Naive thymus-derived CD8-positive, alpha-beta T cell (primary cell): Measurements from ENCODE around the gene KRT80. TPM values are rescaled to one million over a fixed set of nuclear protein-coding genes. Genes with fewer than 3 reads are reported as not detected.

Experiments used
- ATAC-seq, 2 donors: fragments of 150-1000 bp; cut with Tn5 transposase in 1 of 2; sonication (Bioruptor Pico), chemical (Tn5 transposase) in 1 of 2; 1 replicate in 1 of 2; 2 replicates in 1 of 2; pipeline ENCODE4 v1.10.0; 2021; ENCODE audit warnings: mild to moderate bottlenecking in 2 of 2, moderate library complexity in 2 of 2
- POLR2A ChIA-PET: fragments of 350-600 bp; sonication (Branson Sonifier 250); formaldehyde crosslinking; loops from one replicate; lab custom pipeline; 2021; ENCODE audit warnings: antibody characterized with exemption; lab: Charles Lee
- DNase-seq, 10 donors: peaks; one replicate each; pipeline versions ENCODE4 v3.0.0 to v3.0.0-alpha.2; 2020 to 2022
- H3K27ac Mint-ChIP-seq, 10 donors: one replicate each; pipeline ENCODE4 v1.8.0; 2020 to 2022; ENCODE audit warnings: mild to moderate bottlenecking in 10 of 10, mixed read lengths in 10 of 10, moderate library complexity in 4 of 10, inconsistent platforms in 1 of 10
- H3K27me3 Mint-ChIP-seq, 5 donors: one replicate each; pipeline ENCODE4 v1.8.0; 2021 to 2022; ENCODE audit warnings: mixed read lengths in 5 of 5
- H3K36me3 Mint-ChIP-seq, 3 donors: one replicate each; pipeline ENCODE4 v1.8.0; 2020 to 2022; ENCODE audit warnings: mixed read lengths in 3 of 3, mild to moderate bottlenecking in 2 of 3, inconsistent platforms in 1 of 3
- H3K4me1 Mint-ChIP-seq, 4 donors: one replicate each; pipeline ENCODE4 v1.8.0; 2021 to 2022; ENCODE audit warnings: mixed read lengths in 4 of 4
- H3K4me3 Mint-ChIP-seq, 10 donors: one replicate each; pipeline ENCODE4 v1.8.0; 2020 to 2022; ENCODE audit warnings: mild to moderate bottlenecking in 10 of 10, mixed read lengths in 10 of 10, moderate library complexity in 6 of 10, inconsistent platforms in 1 of 10
- H3K9me3 Mint-ChIP-seq, 9 donors: one replicate each; pipeline ENCODE4 v1.8.0; 2020 to 2022; ENCODE audit warnings: mixed read lengths in 9 of 9, mild to moderate bottlenecking in 3 of 9, inconsistent platforms in 1 of 9, moderate library complexity in 1 of 9
- polyA plus RNA-seq, 3 donors: library from polyadenylated mRNA; unstranded; fragments of 300-500 nt; fragmentation: Illumina TruSeq; gene quantifications; one replicate each; pipeline ENCODE4 v1.2.3, GENCODE V29; 2021
- total RNA-seq, 8 experiments: library from RNA in 2 of 8; stranded (reverse) in 2 of 8; gene quantifications; one replicate each; pipeline ENCODE4 v1.2.3 and lab custom pipeline; 2021 to 2026

KRT80 gene
- total and polyA plus RNA-seq, 5 experiments from 2014 or later, result not detected

DNA sequence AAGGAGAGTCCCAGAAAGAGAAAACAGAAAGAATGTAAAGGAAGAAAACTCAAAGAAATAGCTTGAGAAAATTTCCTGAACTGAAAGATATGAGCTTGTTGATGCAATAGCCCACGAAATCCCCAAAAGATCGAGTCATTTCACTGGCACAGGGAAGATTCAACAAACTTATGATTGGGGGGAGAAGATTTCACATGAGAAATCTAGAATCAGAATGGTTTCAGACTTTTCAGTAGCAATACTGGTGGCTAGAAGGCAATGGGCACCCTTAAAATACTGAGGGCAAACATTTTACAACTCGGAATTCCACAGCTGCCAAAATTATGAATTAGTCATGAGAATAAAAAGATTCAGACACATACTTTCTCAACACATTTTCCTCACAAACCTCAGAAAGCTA, 32.3 kb upstream of the KRT80 start:
- POLR2A ChIA-PET, result no interaction called here
- H3K27me3 Mint-ChIP-seq, result peaks cover 23 to 53% (median 39%) of the 10 kb centered on the region in 5 donors

GRCh38 chr12:52223406-52224039, 31.7 kb upstream of the KRT80 start:
- ATAC-seq (no peak), DNase-seq (no peak)
- Mint-ChIP-seq H3K4me3 (no peak overlapping the region), H3K27me3 (peaks cover 27 to 49% (median 35%) of the 10 kb centered on the region in 5 donors), H3K27ac (peak overlapping the region in 2 of 10 donors; percentile 13 to 46), H3K9me3 (no peaks in the 10 kb centered on the region), H3K4me1 (no peaks in the 10 kb centered on the region), H3K36me3 (no peaks in the 10 kb centered on the region)
- POLR2A ChIA-PET, result no interaction called here

More for the DNA sequence above, 32.3 kb upstream of the KRT80 start:
- no peaks in the 10 kb centered on the region for H3K4me1 Mint-ChIP-seq
- H3K36me3 Mint-ChIP-seq, result no peaks in the 10 kb centered on the region
- no peak for DNase-seq
- no peaks in the 10 kb centered on the region for H3K9me3 Mint-ChIP-seq
- H3K27ac Mint-ChIP-seq, result no peak overlapping the region
- H3K4me3 Mint-ChIP-seq, result no peak overlapping the region
- ATAC-seq, result no peak

DNA sequence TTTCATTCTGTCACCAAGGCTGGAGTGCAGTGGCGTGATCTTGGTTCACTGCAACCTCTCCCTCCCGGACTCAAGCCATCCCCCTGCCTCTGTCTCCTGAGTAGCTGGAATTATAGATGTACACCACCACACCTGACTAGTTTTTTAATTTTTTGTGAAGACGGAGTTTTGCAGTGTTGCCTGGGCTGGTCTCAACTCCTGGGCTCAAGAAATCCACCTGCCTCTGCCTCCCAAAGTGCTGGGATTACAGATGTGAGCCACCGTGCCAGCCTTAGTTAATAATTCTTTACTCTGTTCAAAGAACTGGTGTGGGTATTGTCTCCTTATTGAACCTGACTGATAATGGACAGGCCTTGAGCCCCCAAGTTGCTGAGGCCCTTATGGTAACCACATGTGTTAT, 30.9 kb upstream of the KRT80 start:
- POLR2A ChIA-PET, result no interaction called here
- H3K27me3 Mint-ChIP-seq, result peaks cover 27 to 49% (median 32%) of the 10 kb centered on the region in 5 donors
- no peaks in the 10 kb centered on the region for H3K4me1 Mint-ChIP-seq
- H3K4me3 Mint-ChIP-seq, result no peak overlapping the region
- no peak overlapping the region for H3K27ac Mint-ChIP-seq
- no peaks in the 10 kb centered on the region for H3K9me3 Mint-ChIP-seq
- no peaks in the 10 kb centered on the region for H3K36me3 Mint-ChIP-seq
- DNase-seq (no peak), ATAC-seq (no peak)

GRCh38 chr12:52221912-52222457, 30.2 kb upstream of the KRT80 start:
- H3K4me3 Mint-ChIP-seq, result no peak overlapping the region
- H3K27ac Mint-ChIP-seq, result no peak overlapping the region
- ATAC-seq, result no peak
- peak in 1 of 10 donors; percentile 24 for DNase-seq
- POLR2A ChIA-PET, result no interaction called here
- no peaks in the 10 kb centered on the region for H3K4me1 Mint-ChIP-seq
- H3K9me3 Mint-ChIP-seq, result no peaks in the 10 kb centered on the region
- H3K36me3 Mint-ChIP-seq, result no peaks in the 10 kb centered on the region
- H3K27me3 Mint-ChIP-seq, result peaks cover 27 to 49% (median 30%) of the 10 kb centered on the region in 5 donors

DNA sequence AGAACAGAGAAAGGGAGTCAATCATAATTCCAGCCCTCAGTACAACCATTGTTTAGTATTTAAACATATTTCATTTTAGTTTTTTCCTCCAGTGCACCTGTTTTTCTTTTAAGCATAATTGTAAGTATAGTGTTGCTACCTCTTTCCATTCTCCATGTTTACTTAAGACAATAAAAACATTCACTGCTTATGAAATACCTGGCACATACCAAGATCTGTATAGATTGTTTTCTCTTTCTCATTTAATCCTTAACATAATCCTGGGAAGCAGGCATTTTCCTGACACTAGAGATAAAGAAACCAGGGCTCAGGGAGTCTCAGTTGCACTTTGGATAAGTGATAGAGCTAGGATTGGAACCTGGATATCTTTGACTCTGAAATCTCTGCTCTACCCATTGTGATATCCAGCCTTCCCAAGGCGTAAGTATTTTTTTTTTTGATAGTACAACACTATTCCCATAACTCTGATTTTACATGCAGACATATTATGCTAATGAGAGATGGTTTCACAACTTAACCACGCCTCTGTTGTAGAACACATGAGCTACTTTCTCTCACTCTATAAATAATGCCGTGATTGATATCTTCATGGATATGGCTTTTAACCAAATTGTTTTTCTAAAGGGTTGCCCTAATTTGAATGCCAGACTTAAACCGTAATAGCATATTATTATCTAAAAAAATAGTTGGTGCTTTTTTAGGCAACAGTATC, 29.4 kb upstream of the KRT80 start:
- no peak overlapping the region for H3K4me3 Mint-ChIP-seq
- DNase-seq, result no peak
- H3K36me3 Mint-ChIP-seq, result no peaks in the 10 kb centered on the region
- POLR2A ChIA-PET, result no interaction called here
- no peaks in the 10 kb centered on the region for H3K9me3 Mint-ChIP-seq
- H3K4me1 Mint-ChIP-seq, result no peaks in the 10 kb centered on the region
- peaks cover 27 to 49% (median 32%) of the 10 kb centered on the region in 5 donors for H3K27me3 Mint-ChIP-seq
- no peak overlapping the region for H3K27ac Mint-ChIP-seq
- no peak for ATAC-seq

DNA sequence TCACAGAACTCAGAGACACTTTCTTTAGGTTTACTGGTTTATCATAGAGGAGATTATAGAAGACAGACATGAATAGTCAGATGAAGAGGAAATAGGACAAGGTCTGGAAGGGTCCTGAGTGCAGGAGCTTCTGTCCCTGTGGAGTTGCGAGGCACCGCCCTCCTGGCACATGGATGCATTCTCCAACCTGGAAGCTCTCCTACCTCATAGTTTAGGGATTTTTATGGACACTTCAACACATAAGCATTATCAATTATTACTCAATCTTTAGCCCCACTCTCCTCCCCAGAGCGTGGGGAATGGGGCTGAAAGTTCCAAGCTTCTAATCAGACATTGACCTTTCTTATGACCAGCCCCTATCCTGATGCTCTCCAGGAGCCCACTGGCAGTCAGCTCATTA, 28.7 kb upstream of the KRT80 start:
- POLR2A ChIA-PET, result no interaction called here
- no peak overlapping the region for H3K27ac Mint-ChIP-seq
- H3K4me3 Mint-ChIP-seq, result no peak overlapping the region
- no peaks in the 10 kb centered on the region for H3K4me1 Mint-ChIP-seq
- no peak for DNase-seq
- H3K36me3 Mint-ChIP-seq, result no peaks in the 10 kb centered on the region
- H3K27me3 Mint-ChIP-seq, result peaks cover 27 to 49% (median 34%) of the 10 kb centered on the region in 5 donors
- ATAC-seq, result no peak
- H3K9me3 Mint-ChIP-seq, result no peaks in the 10 kb centered on the region

- POLR2A ChIA-PET, result interaction anchor here (0.6 kb wide), 1 partner anchor 139 kb away, joined by 4 read pairs; no protein-coding TSS in a partner anchor
- peaks cover 22 to 50% (median 35%) of the 10 kb centered on the region in 5 donors for H3K27me3 Mint-ChIP-seq
- H3K27ac Mint-ChIP-seq, result no peak overlapping the region
- H3K4me1 Mint-ChIP-seq, result no peaks in the 10 kb centered on the region
- DNase-seq, result no peak
- H3K36me3 Mint-ChIP-seq, result no peaks in the 10 kb centered on the region
- ATAC-seq, result no peak
- no peak overlapping the region for H3K4me3 Mint-ChIP-seq
- no peaks in the 10 kb centered on the region for H3K9me3 Mint-ChIP-seq
Observed at GRCh38 chr12:52218001-52218400, 26.2 kb upstream of the KRT80 start.

DNA sequence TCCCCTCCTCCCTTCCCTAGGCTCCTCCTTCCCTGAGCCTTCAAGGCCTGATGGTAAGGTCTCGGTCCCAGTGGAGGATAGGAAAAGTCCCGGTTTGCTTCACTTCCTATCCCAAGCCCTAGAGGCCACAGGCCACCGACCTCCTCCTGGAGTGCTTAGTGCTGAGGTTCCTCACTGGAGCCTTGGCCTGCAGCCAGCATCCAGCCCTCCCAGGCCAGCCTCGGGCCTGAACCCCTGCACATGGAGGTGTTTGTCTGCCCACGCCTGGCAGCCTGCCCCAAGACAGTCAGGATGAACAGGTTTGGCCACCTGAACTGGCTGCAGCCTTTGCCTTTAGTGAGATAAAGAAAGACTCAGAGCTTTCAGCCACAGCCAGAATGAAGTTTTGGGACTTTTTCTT, 25.4 kb upstream of the KRT80 start:
- Mint-ChIP-seq H3K4me3 (no peak overlapping the region), H3K4me1 (no peaks in the 10 kb centered on the region), H3K27me3 (peaks cover 22 to 44% (median 33%) of the 10 kb centered on the region in 5 donors), H3K36me3 (no peaks in the 10 kb centered on the region), H3K27ac (no peak overlapping the region), H3K9me3 (no peaks in the 10 kb centered on the region)
- DNase-seq (no peak), ATAC-seq (no peak)
- POLR2A ChIA-PET, result interaction anchor here (0.6 kb wide), 1 partner anchor 140 kb away, joined by 4 read pairs; no protein-coding TSS in a partner anchor

GRCh38 chr12:52216807-52217206, 25.0 kb upstream of the KRT80 start:
- Mint-ChIP-seq H3K4me1 (no peaks in the 10 kb centered on the region), H3K4me3 (no peak overlapping the region), H3K9me3 (no peaks in the 10 kb centered on the region), H3K27me3 (peaks cover 22 to 40% (median 32%) of the 10 kb centered on the region in 5 donors), H3K27ac (peak overlapping the region in 1 of 10 donors; percentile 29), H3K36me3 (no peaks in the 10 kb centered on the region)
- DNase-seq (no peak), ATAC-seq (no peak)
- POLR2A ChIA-PET, result no interaction called here

GRCh38 chr12:52216100-52216499, 24.3 kb upstream of the KRT80 start:
- DNase-seq (no peak), ATAC-seq (no peak)
- H3K9me3 Mint-ChIP-seq, result no peaks in the 10 kb centered on the region
- POLR2A ChIA-PET, result no interaction called here
- H3K27ac Mint-ChIP-seq, result no peak overlapping the region
- H3K27me3 Mint-ChIP-seq, result peaks cover 19 to 33% (median 27%) of the 10 kb centered on the region in 5 donors
- no peaks in the 10 kb centered on the region for H3K36me3 Mint-ChIP-seq
- H3K4me1 Mint-ChIP-seq, result no peaks in the 10 kb centered on the region
- no peak overlapping the region for H3K4me3 Mint-ChIP-seq

DNA sequence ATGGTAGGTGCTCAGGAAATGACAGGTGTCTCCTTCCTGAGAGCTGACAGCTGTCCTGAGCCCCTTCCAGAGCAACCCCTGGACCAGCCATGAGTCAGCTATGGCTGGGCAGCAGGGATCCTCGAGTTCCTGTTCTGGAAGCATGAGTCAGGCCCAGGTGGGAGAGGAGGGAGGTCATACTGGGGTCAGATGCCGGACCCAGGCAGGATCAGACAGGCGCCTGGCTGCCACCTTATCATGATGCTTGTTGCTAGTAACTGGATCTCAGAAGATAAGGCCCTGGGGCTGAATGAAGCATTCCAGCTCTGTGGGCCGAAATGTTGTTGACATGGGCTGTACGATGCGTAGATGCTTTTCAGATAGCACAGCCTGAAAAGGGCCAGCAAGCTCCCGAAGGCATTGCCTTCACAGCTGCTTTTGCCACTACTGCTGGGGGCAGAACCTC, 23.8 kb upstream of the KRT80 start:
- no peak for DNase-seq
- H3K36me3 Mint-ChIP-seq, result no peaks in the 10 kb centered on the region
- H3K27ac Mint-ChIP-seq, result no peak overlapping the region
- no peak for ATAC-seq
- no peaks in the 10 kb centered on the region for H3K4me1 Mint-ChIP-seq
- H3K4me3 Mint-ChIP-seq, result no peak overlapping the region
- H3K27me3 Mint-ChIP-seq, result peaks cover 17 to 28% (median 24%) of the 10 kb centered on the region in 5 donors
- POLR2A ChIA-PET, result no interaction called here
- H3K9me3 Mint-ChIP-seq, result no peaks in the 10 kb centered on the region

DNA sequence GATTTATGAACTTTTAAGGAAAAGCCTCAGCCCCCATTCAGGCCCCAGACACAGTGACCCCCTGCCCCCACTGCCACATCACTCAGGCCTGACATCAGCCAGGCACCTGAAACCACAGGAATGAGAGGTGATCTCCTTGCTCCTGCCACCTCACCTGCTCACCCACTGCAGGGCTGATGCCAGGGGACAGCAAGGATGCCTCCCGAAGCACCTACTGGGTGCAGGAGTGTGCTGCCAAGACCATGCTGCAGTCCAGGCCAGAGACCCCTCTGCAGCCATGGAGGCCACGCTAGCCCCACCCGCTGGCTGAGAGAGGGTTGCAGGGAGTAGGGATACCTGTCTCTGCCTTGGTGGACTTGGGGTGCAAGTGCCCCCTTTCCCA, 22.6 kb upstream of the KRT80 start:
- DNase-seq, result no peak
- Mint-ChIP-seq H3K4me1 (no peaks in the 10 kb centered on the region), H3K9me3 (no peaks in the 10 kb centered on the region)

More for the DNA sequence above, 22.6 kb upstream of the KRT80 start:
- no peak overlapping the region for H3K4me3 Mint-ChIP-seq
- POLR2A ChIA-PET, result no interaction called here
- no peak for ATAC-seq
- H3K27me3 Mint-ChIP-seq, result peaks cover 15 to 21% (median 16%) of the 10 kb centered on the region in 5 donors
- H3K36me3 Mint-ChIP-seq, result no peaks in the 10 kb centered on the region
- no peak overlapping the region for H3K27ac Mint-ChIP-seq
